GM19372 (cell line): ENCODE data around the gene DOC2A.
"Not testable (repeated sequence)": the region's sequence is repeated elsewhere in the genome, so short reads cannot be mapped to it uniquely, and the experiment has no call there.

Experiments
- ATAC-seq: cut with Tn5 transposase; IDR thresholded peaks from one replicate; pipeline ENCODE4 v1.9.1; 2021; ENCODE audit warnings: mild to moderate bottlenecking, low read depth, moderate library complexity; ENCODE audit not compliant: unreplicated experiment

DOC2A gene

GRCh38 chr16:29974291-29975133, 36.3 kb downstream of the DOC2A start:
- no peak for ATAC-seq

- peak; percentile 95 for ATAC-seq
Observed at GRCh38 chr16:29973384-29974246, 37.2 kb downstream of the DOC2A start, which contains the start of gene TAOK2. Gene TAOK2 (plus strand): TSS chr16:29973868. CDS start chr16:29977773, 3,905 bp downstream.

- no peak for ATAC-seq
Observed at GRCh38 chr16:29972992-29973383, 37.8 kb downstream of the DOC2A start.

GRCh38 chr16:29972500-29972899, 38.3 kb downstream of the DOC2A start:
- ATAC-seq: no peak

- ATAC-seq: no peak
Observed at GRCh38 chr16:29971304-29971703, 39.5 kb downstream of the DOC2A start.

GRCh38 chr16:29968205-29968604, 42.6 kb downstream of the DOC2A start:
- ATAC-seq: no peak

- ATAC-seq: no peak
Observed at GRCh38 chr16:29963021-29963743, 47.6 kb downstream of the DOC2A start.

GRCh38 chr16:29962344-29962994, 48.4 kb downstream of the DOC2A start:
- no peak for ATAC-seq

GRCh38 chr16:29961479-29962343, 49.1 kb downstream of the DOC2A start, which contains the start of gene TMEM219:
Gene TMEM219 (plus strand): TSS chr16:29962079. CDS start chr16:29963144, 1,065 bp downstream.
- peak; percentile 90 for ATAC-seq

- no peak for ATAC-seq
Observed at GRCh38 chr16:29961127-29961478, 49.7 kb downstream of the DOC2A start.

- ATAC-seq: not testable (repeated sequence)
Observed at GRCh38 chr16:29959821-29960220, 51.0 kb downstream of the DOC2A start.

GRCh38 chr16:29959293-29959692, 51.5 kb downstream of the DOC2A start:
- ATAC-seq: no peak

- ATAC-seq: no peak
Observed at GRCh38 chr16:29958756-29959155, 52.1 kb downstream of the DOC2A start.
